GM19397 (cell line): Measurements from ENCODE around the gene CC2D2A.

Experiments
- ATAC-seq: cut with Tn5 transposase; IDR thresholded peaks from one replicate; pipeline ENCODE4 v1.9.1; 2021; ENCODE audit warnings: mild to moderate bottlenecking, moderate library complexity; ENCODE audit not compliant: unreplicated experiment

CC2D2A gene

DNA sequence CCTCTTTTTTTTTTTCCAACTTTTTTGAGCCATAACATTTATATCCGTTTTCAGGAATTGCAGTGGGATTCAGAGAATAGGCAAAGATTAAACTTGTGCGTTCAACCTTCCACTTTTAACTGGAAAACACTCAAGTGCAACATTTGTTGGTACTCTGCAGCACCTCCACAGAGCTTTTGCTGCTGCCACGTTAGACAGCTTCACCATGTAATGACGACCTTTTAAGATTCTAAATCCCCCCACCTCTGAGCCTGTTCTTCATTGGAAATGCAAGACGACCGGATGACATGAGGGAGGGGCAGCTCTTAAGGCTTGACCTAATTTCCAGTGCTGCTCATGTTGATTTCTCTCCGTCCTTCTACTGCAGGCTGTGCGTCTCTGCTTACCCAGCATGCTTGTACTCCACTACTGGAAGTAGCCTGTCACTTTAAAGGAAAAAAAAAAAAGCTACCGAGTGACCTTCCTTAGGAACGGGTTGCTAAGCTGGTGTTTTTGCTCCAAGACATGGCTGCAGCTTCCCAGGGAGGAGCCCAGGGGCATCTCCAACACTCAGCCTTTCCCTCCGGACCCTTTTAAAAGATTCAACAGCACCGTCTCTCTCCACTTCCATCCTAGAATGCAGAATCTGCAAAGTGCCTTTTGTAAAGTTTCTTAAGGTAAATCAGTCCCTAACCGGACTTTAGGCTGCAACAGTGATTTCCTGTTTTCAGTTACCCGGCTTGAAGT, at the start of gene CC2D2A:
TSS of gene CC2D2A (plus strand) at position 481 of the 726 bp plus-strand sequence. CDS start 6,051 bp downstream, outside the sequence.
- ATAC-seq, result no peak

DNA sequence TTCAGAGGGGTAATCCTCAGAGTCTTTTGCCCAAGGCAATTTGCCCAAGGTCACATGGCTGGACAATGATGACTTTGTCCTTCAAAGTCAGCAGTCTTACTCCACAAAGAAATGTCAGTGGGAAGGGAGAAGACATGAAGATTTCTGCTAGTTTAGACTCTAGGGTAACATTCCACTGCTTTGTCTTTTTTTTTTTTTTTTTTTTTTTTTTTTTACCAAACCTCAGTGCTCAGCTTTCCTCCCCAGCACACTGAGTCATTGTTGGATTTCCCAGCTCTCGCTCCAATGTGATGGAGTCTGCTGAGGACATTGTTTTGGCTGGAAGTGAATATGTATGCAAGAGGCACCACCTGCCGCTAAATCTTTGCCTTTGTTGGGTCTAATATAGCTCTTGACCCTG, 49.0 kb upstream of the CC2D2A start:
- no peak for ATAC-seq

DNA sequence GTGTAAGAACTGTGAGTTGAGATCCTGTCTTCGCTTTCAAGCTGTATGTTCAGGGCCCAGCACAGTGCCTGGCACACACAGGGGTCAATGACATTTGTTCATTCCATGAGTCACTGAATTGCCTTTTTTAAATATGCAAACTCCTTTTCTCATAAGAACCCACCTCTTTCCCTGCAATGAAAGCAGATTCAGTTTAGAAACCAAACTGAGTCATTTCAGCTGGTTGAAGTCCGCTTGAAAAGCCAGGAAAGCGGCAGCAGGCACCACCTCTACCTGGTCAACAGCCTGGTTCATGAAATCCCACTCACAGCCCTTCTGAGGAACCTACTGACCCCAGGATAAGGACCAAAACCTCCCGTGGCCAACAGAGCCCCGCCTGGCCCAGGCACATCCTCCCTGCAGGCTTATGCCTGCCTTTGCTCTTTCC, 46.4 kb upstream of the CC2D2A start:
- no peak for ATAC-seq

DNA sequence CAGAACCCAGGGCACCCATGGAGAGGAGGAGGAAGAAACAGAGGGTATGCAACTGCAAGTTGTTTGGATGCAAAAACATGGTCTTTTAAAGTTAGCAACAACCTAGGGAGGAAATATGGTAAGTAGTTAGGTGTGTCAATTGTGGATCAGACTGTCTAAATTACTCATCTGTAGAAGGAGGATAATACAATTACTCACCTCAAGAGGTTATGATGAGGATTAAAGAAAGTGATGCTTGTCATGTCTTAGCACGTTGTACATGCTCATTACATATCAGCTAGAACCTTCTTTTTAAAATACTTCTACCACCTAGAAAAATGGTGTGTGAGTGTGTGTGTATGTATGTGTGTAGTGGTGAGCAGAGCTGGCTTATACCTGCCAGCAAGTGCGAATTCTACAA, 44.2 kb upstream of the CC2D2A start:
- ATAC-seq, result no peak

DNA sequence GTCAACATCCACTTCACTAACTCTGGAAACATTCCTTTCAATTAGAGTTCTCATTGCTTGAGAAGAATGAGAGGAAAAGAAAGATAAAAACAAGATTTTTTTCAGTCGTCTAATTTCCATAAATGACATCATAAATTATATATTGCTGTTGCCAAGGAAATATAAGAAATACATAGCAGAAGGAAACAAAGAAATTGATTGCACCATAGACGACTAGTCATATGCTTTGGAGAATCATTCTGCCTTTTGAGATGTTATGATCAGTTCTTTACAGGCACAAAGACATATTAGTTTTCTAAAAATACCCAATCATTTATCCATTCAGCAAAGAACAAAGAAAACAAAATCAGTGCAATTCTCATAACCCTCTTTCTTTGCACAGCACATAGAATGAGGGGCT, 42.5 kb upstream of the CC2D2A start:
- ATAC-seq, result no peak

DNA sequence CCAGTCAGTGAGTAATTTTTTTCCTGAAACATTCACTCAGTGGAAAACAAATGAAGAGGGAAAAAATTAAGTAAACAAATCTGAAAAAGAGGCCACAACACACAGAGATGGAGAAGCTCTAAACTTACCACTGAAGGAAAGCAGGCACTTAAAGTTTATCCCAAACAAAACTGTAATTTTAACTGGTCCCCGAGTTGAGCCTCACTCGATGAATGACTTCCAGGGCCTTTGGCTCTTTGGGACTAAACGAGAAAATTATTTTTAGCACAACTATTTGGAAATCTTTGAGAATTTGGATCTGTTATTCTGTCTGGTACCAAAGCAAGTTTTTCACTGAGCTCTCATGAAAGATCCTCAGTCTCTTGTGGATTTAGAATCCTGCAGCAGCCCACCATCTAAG, 42.0 kb upstream of the CC2D2A start, which contains the start of gene C1QTNF7:
TSS of gene C1QTNF7 (plus strand) at position 333 of the 400 bp plus-strand sequence. CDS start 7,711 bp downstream, outside the sequence.
- ATAC-seq, result no peak

DNA sequence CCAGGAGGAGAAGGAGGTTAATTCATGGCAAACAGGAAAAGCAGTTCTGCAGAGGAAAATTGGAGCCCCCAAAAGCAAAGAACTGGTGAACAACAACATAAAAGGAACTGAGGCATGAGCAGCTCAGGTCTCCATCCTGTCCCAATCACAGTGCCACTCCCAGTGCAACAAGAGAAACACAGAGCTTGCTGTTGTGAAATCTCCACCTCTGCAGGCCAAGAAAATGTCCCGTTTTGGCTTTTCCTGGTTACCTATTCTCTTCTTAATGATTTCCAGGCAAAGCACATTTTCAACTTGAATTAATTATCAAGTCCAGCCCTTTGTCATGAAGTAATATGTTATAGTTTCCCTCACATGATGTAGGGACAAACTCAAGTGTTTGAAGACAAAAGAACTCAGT, 41.1 kb upstream of the CC2D2A start:
- no peak for ATAC-seq

DNA sequence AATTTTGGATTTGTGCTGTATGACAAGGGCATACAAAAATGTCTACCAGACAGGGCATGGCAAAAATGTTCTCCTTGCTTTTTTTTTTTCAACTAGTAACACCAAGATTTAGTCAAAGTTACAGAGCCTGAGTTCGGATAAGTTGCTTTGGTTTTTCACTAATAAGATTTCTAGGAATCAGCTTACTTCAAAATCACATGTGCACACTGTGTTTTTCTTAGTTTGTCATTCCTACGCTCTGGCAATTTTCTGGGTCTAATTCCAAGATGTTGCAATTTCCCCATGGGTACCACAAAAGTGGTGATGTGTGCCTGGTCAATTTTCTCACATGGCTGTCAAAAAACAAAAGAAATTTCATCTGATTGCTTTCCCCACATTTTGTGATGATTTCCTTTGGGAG, 35.6 kb upstream of the CC2D2A start:
- ATAC-seq, result no peak

DNA sequence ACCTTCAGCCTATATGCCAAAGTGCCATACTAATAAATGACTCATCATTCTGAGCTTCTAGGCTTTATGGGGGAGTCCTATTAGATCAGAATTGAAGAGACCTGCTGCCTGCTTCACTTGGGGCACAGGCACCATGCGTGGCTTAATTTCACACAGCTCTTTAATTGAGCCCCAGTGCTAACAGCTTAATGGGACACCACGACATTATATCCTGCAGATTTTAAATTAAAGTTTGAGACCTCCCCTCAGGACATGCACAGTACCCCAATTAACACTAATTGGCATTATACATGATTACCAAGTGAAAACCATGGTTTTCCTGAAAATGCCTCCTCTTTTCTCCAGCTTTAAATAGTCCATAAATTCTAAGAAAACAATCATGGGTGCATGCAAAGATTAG, 35.0 kb upstream of the CC2D2A start:
- no peak for ATAC-seq

DNA sequence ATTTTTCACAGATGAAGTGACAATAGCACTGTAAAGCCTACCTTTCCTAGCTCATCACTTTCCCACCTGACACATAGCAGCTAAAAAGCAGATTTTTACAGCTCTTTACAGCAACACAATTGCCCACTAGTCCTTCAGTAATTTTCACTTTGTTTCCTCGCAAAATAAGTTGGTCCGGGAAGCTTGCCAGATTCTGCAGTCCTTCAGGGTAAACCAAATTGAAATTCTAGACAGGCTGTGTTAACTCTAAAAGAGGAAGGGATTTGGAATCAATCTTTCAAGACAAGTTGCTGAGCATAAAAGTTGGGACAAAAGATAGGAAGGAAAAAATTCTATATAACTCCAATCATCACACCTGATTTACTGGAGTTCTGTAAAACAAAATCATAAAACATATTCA, 33.2 kb upstream of the CC2D2A start:
- ATAC-seq, result no peak

DNA sequence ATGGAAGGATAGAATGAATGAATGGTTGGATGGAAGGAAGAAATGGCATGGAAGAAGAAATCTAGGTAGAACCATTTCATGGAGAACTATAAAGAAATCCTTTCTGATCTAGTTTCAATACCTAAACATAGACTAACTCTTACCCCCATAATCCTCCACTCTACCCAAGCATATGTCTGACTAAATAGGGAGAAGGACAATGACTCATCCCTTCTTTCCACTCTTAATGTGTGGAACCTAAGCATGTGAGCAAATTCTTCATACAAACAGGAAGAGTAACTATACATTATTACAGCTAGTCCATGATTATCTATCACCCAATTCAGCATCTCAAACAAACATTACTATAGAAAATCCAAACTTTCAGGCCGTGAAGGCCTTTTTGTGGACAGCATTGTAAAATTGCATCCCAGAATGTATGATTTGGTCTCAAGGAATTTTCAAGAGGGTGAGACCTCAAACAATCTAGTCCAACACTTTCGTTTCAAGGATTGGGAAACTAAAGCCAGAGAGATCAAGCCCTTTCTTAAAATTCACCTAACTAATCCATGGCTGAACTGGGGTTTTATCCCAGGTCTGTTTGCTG, 30.6 kb upstream of the CC2D2A start:
- ATAC-seq, result no peak

DNA sequence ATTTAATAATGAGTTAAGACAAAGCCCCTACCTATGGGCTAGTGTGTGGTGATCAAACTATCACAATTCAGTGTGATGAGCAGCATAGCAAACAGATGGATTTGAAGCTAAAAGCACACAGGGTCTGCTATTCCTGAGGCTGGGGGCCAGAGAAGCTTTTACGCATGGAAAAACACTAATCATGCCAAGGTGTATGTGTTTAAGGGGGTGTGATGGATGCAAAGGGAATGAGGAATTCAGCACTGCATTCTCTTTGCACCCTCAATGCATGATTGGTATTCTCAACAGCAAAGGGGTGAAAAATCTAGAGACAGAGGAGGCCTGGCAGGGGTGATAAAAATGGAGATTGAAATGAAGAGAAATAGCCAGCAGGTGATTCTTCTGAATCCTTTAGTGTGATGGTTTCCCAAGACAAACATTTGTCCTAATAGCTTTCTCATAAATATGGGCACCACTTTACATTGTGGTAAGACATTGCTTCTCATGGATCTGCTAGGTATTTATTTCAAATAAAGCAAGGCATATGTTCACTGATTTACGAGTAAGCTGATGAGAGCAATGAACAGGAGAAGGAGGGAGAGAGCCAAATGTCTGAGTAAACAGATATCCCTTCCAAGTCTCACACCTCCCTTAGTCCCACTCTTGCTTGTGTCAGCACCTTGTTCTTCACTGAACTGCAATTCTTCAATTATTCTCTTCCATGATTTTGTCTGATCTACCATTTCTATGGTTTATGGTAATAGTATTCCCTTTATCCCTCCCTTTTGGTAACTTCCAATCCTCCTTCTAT, 26.1 kb upstream of the CC2D2A start:
- no peak for ATAC-seq

DNA sequence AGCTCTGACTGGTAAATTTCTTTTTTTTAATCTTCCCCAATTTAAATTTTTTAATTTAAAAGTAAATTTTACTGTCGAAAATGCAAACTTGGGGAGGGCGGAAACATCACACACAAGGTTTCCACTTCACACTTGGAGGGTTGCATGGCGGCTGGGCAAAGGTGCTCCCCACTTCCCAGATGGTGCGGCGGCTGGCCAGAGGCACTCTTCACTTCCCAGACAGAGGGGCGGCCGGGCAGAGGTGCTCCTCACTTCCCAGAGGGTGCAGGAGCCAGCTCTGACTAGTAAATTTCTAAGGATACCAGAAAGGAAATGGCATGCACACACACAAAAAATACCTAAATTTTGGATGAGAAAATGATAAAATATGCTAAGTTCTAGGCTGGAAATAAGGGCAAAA, 25.4 kb upstream of the CC2D2A start:
- no peak for ATAC-seq

DNA sequence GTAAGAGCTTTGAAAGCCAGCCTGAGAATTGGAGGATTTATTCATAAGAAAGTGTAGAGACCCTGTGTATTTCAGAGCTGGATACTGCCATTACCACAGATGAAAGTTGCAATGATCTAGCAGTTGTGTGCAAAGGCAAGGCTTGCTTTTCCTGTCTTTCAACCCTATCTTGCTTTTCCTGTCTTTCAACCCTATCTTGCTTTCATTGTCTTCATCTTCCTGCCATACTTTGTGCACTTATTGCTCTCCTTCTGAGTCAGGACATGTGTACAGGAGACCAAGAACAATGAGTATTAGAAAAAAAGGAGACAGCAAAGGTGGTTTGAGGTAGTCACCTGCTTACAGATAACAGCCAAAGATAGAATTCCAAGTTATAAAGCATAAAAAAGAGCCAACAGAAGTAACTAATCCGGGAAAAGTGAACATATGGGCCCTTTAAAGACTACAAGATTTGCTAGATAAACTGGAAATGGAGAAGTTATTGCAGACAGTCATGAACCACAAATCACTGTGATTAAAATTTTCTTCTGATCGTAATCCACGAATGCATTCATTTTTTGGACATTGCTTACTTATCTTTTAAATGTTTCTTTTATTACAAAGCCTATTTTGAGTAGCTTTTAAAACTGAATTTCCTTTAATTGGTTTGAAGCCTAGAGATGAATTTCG, 24.7 kb upstream of the CC2D2A start:
- ATAC-seq, result no peak

DNA sequence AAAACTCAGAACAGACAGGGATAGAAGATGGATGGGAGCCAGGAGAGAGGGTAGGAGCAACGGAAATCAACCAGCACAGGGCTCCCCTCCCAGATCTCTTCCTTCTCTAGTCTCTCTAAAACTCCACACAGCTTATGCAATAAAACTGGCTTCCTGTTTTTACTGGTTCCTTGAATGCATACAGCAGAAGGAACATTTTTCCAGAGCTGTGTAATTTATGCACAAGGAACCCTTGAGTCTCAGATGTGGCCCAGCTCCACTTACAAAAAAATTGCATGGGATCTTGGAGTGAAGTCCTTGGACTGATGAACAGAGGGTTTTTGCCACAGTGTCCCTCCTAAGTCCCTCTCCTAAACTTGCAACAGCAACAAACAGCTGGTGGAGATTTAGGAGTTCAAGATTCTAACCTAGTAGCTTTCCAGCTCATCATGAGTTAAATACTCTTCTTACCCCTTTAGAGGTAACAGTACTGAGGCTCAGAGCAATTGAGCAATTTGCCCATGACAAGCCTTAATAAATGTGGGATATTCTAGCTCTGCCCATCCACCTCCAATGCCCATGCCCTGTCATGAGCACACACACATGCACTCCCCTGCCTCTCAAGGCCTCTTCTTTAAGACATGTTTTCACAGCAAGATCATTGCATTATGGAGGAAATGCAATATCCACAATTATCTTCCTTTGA, 18.4 kb upstream of the CC2D2A start:
- ATAC-seq, result no peak

DNA sequence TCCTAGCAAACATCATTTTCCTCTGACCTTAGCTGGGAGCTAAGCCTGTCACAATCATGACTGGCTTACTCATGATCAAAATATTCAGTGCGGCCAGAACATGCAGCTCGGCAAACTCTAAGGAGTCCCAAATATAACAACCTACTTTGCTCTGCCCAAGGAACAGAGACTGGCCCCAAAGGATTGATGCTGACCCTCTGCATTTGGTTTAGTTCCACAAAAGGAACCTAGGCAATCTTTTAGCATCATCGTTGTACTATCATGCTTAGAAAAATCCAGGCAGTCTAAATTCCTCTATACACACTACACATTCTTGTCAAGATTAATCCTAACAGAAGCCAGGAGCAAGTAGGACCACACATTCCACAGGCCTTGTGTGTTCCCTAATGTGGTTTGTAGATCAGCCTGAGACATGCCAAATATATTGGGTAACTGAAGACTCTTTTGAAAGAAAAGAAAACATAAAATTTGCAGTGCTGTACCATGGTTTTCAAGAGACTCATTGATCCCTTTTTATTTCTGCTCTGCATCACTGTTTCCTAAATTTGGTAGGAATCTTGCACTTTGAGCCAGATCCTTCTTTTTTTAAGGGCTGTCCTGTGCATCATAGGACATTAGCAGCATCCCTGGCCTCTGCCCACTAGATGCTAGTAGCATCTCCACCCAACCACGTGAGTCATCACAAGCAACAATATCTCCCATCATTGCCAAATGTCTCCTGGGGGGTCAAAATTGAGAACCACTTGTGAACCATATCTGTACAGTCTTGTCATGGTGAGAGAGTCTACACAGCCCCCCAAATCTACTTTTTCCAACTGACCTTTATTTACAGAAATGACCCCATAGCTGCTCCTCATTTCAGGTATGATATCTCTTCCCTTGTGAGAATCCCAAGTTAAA, 17.6 kb upstream of the CC2D2A start:
- ATAC-seq, result no peak

DNA sequence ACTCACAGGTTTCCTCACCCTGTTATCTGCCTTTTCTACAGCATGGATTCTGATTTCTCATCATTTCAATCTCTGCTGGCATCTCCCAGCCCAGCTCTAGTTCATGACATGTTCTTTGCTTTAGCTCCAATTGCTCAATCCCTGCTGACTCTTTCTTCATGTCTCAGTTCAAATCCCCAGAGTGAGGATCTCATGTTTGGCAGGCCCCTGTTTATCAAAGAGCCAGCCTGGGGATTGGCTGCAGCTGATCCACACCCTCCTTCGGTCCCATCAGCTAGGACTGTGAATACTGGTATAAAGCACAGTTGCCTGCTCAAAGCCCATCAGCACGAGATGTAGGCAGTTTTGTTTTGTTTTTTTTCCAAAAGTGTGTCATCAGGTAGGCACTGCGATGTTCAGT, 14.4 kb upstream of the CC2D2A start:
- ATAC-seq, result no peak

DNA sequence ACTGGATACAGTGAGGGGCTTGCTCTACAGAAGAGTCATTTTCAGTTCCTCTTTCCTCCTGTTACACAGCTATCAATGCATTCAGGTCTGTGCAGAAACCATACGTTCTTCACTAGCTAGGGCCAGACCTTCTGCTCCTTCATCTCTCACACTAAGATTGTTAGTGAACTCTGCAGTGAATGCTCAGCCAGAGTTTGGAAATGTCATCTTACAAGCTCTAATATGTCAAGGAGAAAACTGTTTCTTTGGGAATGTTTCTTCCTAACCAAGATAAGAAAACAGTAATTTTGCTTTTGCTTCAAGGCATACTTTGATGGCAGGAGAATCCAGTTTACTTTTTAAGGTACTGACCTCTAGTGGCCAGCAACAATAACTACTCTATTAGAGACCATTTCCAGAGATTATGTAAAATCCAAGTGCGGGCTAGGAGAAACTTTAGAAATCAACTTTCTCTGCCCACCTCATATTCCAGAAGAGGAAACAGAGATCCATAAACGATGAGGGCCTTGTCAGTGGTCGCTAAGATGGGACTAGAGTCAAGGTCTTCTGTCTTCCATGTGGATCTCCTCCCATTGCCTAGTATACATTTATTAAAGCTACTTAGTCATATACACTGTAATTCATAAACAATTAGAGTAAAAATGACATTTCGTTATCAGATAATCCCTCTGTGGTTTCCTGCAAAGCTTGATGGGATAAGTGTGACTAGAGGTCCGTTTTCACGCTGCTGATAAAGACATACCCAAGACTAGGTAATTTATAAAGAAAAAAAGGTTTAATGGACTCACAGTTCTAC, 12.1 kb upstream of the CC2D2A start:
- peak; percentile 97 for ATAC-seq

DNA sequence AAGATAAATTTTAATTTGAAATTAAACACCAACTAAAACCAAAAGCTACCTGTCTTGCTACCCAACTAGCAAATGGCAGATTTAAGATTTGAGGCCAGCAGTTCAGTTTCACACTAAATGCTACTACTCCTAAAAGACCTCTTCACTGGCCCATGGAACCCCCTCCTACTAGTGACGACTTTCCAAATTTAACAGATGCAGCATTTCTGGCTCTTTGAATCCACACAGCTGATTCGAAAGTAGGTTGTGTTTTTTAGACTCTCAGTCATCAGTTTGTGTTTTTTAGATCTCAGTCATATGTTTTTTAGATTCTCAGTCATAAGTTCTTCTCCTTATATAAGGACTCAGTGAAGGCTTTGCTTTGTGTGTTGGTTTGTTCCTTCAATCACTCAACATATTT, 11.1 kb upstream of the CC2D2A start:
- no peak for ATAC-seq
